K562 (cell line): Measurements from ENCODE around the gene CPA4. TPM values are rescaled to one million over a fixed set of nuclear protein-coding genes. Genes with fewer than 3 reads are reported as not detected.

Source experiments
- ARID2 ChIP-seq: fragments of 450-650 bp; IDR thresholded peaks from 2 replicates; pipeline ENCODE4 v1.6.1; 2017; ENCODE audit warnings: antibody characterized with exemption, mild to moderate bottlenecking
- E2F6 ChIP-seq, 2 experiments: IDR thresholded peaks; 2 replicates each; pipeline ENCODE4 v1.6.1; 2011; ENCODE audit warnings: borderline replicate concordance in 1 of 2, control low read depth in 1 of 2, low read depth in 1 of 2, low read length in 1 of 2, mild to moderate bottlenecking in 1 of 2, mixed read lengths in 1 of 2, moderate library complexity in 1 of 2; ENCODE audit not compliant: insufficient read depth in 1 of 2, insufficient read length in 1 of 2, poor library complexity in 1 of 2, severe bottlenecking in 1 of 2; ENCODE audit errors: extremely low read depth in 1 of 2
- ELK1 ChIP-seq: sonication (generic); formaldehyde crosslinking; IDR thresholded peaks from 2 replicates; pipeline ENCODE4 v1.8.1; 2022; ENCODE audit warnings: missing genetic modification reagents
- GATAD2B ChIP-seq: fragments of 450-650 bp; IDR thresholded peaks from 2 replicates; pipeline ENCODE4 v1.6.1; 2017; ENCODE audit warnings: mild to moderate bottlenecking, borderline replicate concordance
- HDAC6 ChIP-seq: IDR thresholded peaks from 2 replicates; pipeline ENCODE4 v1.6.1; 2012; ENCODE audit warnings: low read depth, mild to moderate bottlenecking, control low read depth, inconsistent platforms, low read length, moderate library complexity
- KLF10 ChIP-seq: fragments of 250-450 bp; sonication (Bioruptor Pico); IDR thresholded peaks from 2 replicates; pipeline ENCODE4 v1.6.1; 2021; ENCODE audit warnings: matching md5 sums
- L3MBTL2 ChIP-seq: fragments of 450-650 bp; IDR thresholded peaks from 2 replicates; pipeline ENCODE4 v1.6.1; 2016; ENCODE audit warnings: mild to moderate bottlenecking, moderate library complexity
- MYBL2 ChIP-seq, 2 experiments: fragments of 450-650 bp in 1 of 2; sonication (generic) in 1 of 2; formaldehyde crosslinking in 1 of 2; IDR thresholded peaks; 2 replicates each; pipeline versions ENCODE4 v1.6.1 to v1.8.1; 2017 to 2022; ENCODE audit warnings: borderline replicate concordance in 1 of 2, inconsistent platforms in 1 of 2, low read depth in 1 of 2, mild to moderate bottlenecking in 1 of 2, missing genetic modification reagents in 1 of 2, moderate library complexity in 1 of 2
- RBM17 ChIP-seq: fragments of 200-400 bp; formaldehyde crosslinking; IDR thresholded peaks from 2 replicates; pipeline ENCODE4 v1.6.1; 2017; ENCODE audit warnings: low read depth, mild to moderate bottlenecking, low read length, borderline replicate concordance
- SRSF1 ChIP-seq: fragments of 200-400 bp; formaldehyde crosslinking; IDR thresholded peaks from 2 replicates; pipeline ENCODE4 v1.6.1; 2017; ENCODE audit warnings: mild to moderate bottlenecking, low read depth, low read length, moderate library complexity
- ZC3H8 ChIP-seq: fragments of 450-650 bp; IDR thresholded peaks from 2 replicates; pipeline ENCODE4 v1.6.1; 2017
- ZFP36 ChIP-seq: fragments of 150-350 bp; IDR thresholded peaks from 2 replicates; pipeline ENCODE4 v1.6.1; 2018; ENCODE audit warnings: low read length, low read depth; ENCODE audit not compliant: partially characterized antibody
- ZNF232 ChIP-seq: sonication (generic); formaldehyde crosslinking; IDR thresholded peaks from 2 replicates; pipeline ENCODE4 v1.8.0; 2022; ENCODE audit warnings: mild to moderate bottlenecking, missing genetic modification reagents
- ZNF274 ChIP-seq: IDR thresholded peaks from 2 replicates; pipeline ENCODE4 v1.6.1; 2011; ENCODE audit warnings: low read depth, mild to moderate bottlenecking, low read length, moderate library complexity, borderline replicate concordance
- ZNF717 ChIP-seq: fragments of 250-450 bp; sonication (Bioruptor Pico); IDR thresholded peaks from 2 replicates; pipeline ENCODE4 v1.5.0; 2021
- polyA plus RNA-seq, 8 experiments: library from polyadenylated mRNA; depleted of rRNA in 4 of 8; stranded (reverse) in 5 of 8; unstranded in 3 of 8; fragments of >200 nt; fragmentation: Nextera tagmentation in 2 of 8; fragmentation: Illumina TruSeq in 1 of 8; extraction: Ambion mirVana in 2 of 8; extraction: Trizol in 1 of 8; gene quantifications; 2 replicates each; pipeline versions ENCODE4 v1.2.1 to v1.2.3, GENCODE V29; 2011 to 2014; ENCODE audit warnings: inconsistent platforms in 1 of 8, missing spikeins in 1 of 8
- total RNA-seq, 7 experiments: library from RNA; depleted of rRNA in 6 of 7; stranded (reverse); fragments of >200 nt in 6 of 7; fragmentation: Illumina TruSeq in 2 of 7; extraction: Trizol in 2 of 7; gene quantifications; 2 replicates each; pipeline versions ENCODE4 v1.2.1 to v1.2.3, GENCODE V29; 2011 to 2021; ENCODE audit warnings: low replicate concordance in 1 of 7

Gene CPA4
- total and polyA plus RNA-seq, 9 of the 15 experiments (the other 6 are each of a cell fraction or from before 2014, with no cell fraction given) = not detected

GRCh38 chr7:130372402-130373165 is 79.6 kb downstream of the CPA4 start (continued):
- TF ChIP-seq RBM17 (no peak), ZNF232 (CRISPR knock-in tag) (no peak), E2F6 (IDR thresholded peaks at IDR 0.05; ENCODE audit: borderline replicate concordance in 1 of 2, extremely low read depth in 1 of 2, insufficient read depth in 1 of 2, insufficient read length in 1 of 2, low read depth in 1 of 2, low read length in 1 of 2, poor library complexity in 1 of 2, severe bottlenecking in 1 of 2) (peak in 1 of 2 experiments; percentile 36), MYBL2 (IDR thresholded peaks at IDR 0.05; ENCODE audit: low read depth) (no peak), MYBL2 (CRISPR knock-in tag; IDR thresholded peaks at IDR 0.05; ENCODE audit: borderline replicate concordance) (no peak), ZNF274 (no peak), ARID2 (no peak), ELK1 (no peak), ZC3H8 (no peak), KLF10 (no peak), ZFP36 (no peak), ZNF717 (CRISPR knock-in tag) (no peak), HDAC6 (no peak), GATAD2B (no peak), L3MBTL2 (0 out of 2 replicates have a peak, but pooled peaks have one; percentile 12), SRSF1 (no peak)
- TF ChIP-seq, all 486 proteins: peak for 5

Other genes starting within 250 kb of the CPA4 start
Only the 7 nearest of the 9 such genes appear.
- gene TMEM209, start 87.8 kb upstream of the CPA4 start, total RNA-seq (2014; rRNA removed) = 36.8 and 37.9 TPM in 2 replicates
- 77.2 and 88.2 TPM in 2 replicates for gene TMEM209, start 87.8 kb upstream of the CPA4 start, total RNA-seq (2014; rRNA removed; fragmentation: Illumina TruSeq; extraction: Trizol)
- 67.3 and 75.1 TPM in 2 replicates for gene TMEM209, start 87.8 kb upstream of the CPA4 start, total RNA-seq (2015; rRNA removed; fragmentation: Illumina TruSeq; extraction: Trizol)
- 68.9 and 76.6 TPM in 2 replicates for gene TMEM209, start 87.8 kb upstream of the CPA4 start, total RNA-seq (2021)
- gene TMEM209, start 87.8 kb upstream of the CPA4 start, polyA plus RNA-seq (2011; rRNA removed) = 116 and 182 TPM in 2 replicates
- 72.4 and 88.5 TPM in 2 replicates for gene TMEM209, start 87.8 kb upstream of the CPA4 start, polyA plus RNA-seq (2014; fragmentation: Illumina TruSeq; extraction: Trizol)
- 10 to 100 TPM; 74.6 to 82.1 TPM for gene TMEM209, start 87.8 kb upstream of the CPA4 start, polyA plus RNA-seq (2014; fragmentation: Nextera tagmentation; extraction: Ambion mirVana)
- gene TMEM209, start 87.8 kb upstream of the CPA4 start, polyA plus RNA-seq (2014; rRNA removed) = 42.7 and 48.0 TPM in 2 replicates
- not detected in 2 replicates for gene SSMEM1, start 85.3 kb upstream of the CPA4 start, total RNA-seq (2014; rRNA removed)
- 0.18 and 0.32 TPM in 2 replicates for gene SSMEM1, start 85.3 kb upstream of the CPA4 start, total RNA-seq (2014; rRNA removed; fragmentation: Illumina TruSeq; extraction: Trizol)
- gene SSMEM1, start 85.3 kb upstream of the CPA4 start, total RNA-seq (2015; rRNA removed; fragmentation: Illumina TruSeq; extraction: Trizol) = not detected in 2 replicates
- 0.16 TPM in 1 of 2 replicates, not detected in the other for gene SSMEM1, start 85.3 kb upstream of the CPA4 start, total RNA-seq (2021)
- gene SSMEM1, start 85.3 kb upstream of the CPA4 start, polyA plus RNA-seq (2011; rRNA removed) = 0.12 and 0.13 TPM in 2 replicates
- 0.25 TPM in 1 of 2 replicates, not detected in the other for gene SSMEM1, start 85.3 kb upstream of the CPA4 start, polyA plus RNA-seq (2014; fragmentation: Illumina TruSeq; extraction: Trizol)
- under 1 TPM; 0.10 to 0.28 TPM for gene SSMEM1, start 85.3 kb upstream of the CPA4 start, polyA plus RNA-seq (2014; fragmentation: Nextera tagmentation; extraction: Ambion mirVana)
- gene SSMEM1, start 85.3 kb upstream of the CPA4 start, polyA plus RNA-seq (2014; rRNA removed) = not detected in 2 replicates
- gene CPA2, start 26.3 kb upstream of the CPA4 start, total RNA-seq (2014; rRNA removed) = 0.24 TPM in 1 of 2 replicates, not detected in the other
- gene CPA2, start 26.3 kb upstream of the CPA4 start, total RNA-seq (2014; rRNA removed; fragmentation: Illumina TruSeq; extraction: Trizol) = not detected in 2 replicates
- gene CPA2, start 26.3 kb upstream of the CPA4 start, total RNA-seq (2015; rRNA removed; fragmentation: Illumina TruSeq; extraction: Trizol) = not detected in 2 replicates
- 0.84 and 1.2 TPM in 2 replicates for gene CPA2, start 26.3 kb upstream of the CPA4 start, total RNA-seq (2021)
- 0.11 TPM in 1 of 2 replicates, not detected in the other for gene CPA2, start 26.3 kb upstream of the CPA4 start, polyA plus RNA-seq (2011; rRNA removed)
- 0.09 TPM in 1 of 2 replicates, not detected in the other for gene CPA2, start 26.3 kb upstream of the CPA4 start, polyA plus RNA-seq (2014; fragmentation: Illumina TruSeq; extraction: Trizol)
- under 1 TPM in 1 of 2 experiments, not detected in 1; 0.04 TPM for gene CPA2, start 26.3 kb upstream of the CPA4 start, polyA plus RNA-seq (2014; fragmentation: Nextera tagmentation; extraction: Ambion mirVana)
- 0.05 and 0.20 TPM in 2 replicates for gene CPA2, start 26.3 kb upstream of the CPA4 start, polyA plus RNA-seq (2014; rRNA removed)
- 0.16 and 0.23 TPM in 2 replicates for gene CPA5, start 51.7 kb downstream of the CPA4 start, total RNA-seq (2014; rRNA removed)
- 0.29 and 0.91 TPM in 2 replicates for gene CPA5, start 51.7 kb downstream of the CPA4 start, total RNA-seq (2014; rRNA removed; fragmentation: Illumina TruSeq; extraction: Trizol)
- gene CPA5, start 51.7 kb downstream of the CPA4 start, total RNA-seq (2015; rRNA removed; fragmentation: Illumina TruSeq; extraction: Trizol) = 0.26 and 0.94 TPM in 2 replicates
- gene CPA5, start 51.7 kb downstream of the CPA4 start, total RNA-seq (2021) = 0.18 and 0.22 TPM in 2 replicates
- gene CPA5, start 51.7 kb downstream of the CPA4 start, polyA plus RNA-seq (2011; rRNA removed) = 0.14 and 0.50 TPM in 2 replicates
- gene CPA5, start 51.7 kb downstream of the CPA4 start, polyA plus RNA-seq (2014; fragmentation: Illumina TruSeq; extraction: Trizol) = 0.24 and 1.00 TPM in 2 replicates
- gene CPA5, start 51.7 kb downstream of the CPA4 start, polyA plus RNA-seq (2014; fragmentation: Nextera tagmentation; extraction: Ambion mirVana) = 1 to 10 TPM; 1.0 to 2.4 TPM
- 0.11 and 0.13 TPM in 2 replicates for gene CPA5, start 51.7 kb downstream of the CPA4 start, polyA plus RNA-seq (2014; rRNA removed)
- not detected in 2 replicates for gene CPA1, start 87.3 kb downstream of the CPA4 start, total RNA-seq (2014; rRNA removed)
- not detected in 2 replicates for gene CPA1, start 87.3 kb downstream of the CPA4 start, total RNA-seq (2014; rRNA removed; fragmentation: Illumina TruSeq; extraction: Trizol)
- not detected in 2 replicates for gene CPA1, start 87.3 kb downstream of the CPA4 start, total RNA-seq (2015; rRNA removed; fragmentation: Illumina TruSeq; extraction: Trizol)
- gene CPA1, start 87.3 kb downstream of the CPA4 start, total RNA-seq (2021) = 6.5 and 9.7 TPM in 2 replicates
- not detected in 2 replicates for gene CPA1, start 87.3 kb downstream of the CPA4 start, polyA plus RNA-seq (2011; rRNA removed)
- gene CPA1, start 87.3 kb downstream of the CPA4 start, polyA plus RNA-seq (2014; fragmentation: Illumina TruSeq; extraction: Trizol) = not detected in 2 replicates
- not detected for gene CPA1, start 87.3 kb downstream of the CPA4 start, polyA plus RNA-seq (2014; fragmentation: Nextera tagmentation; extraction: Ambion mirVana)
- not detected in 2 replicates for gene CPA1, start 87.3 kb downstream of the CPA4 start, polyA plus RNA-seq (2014; rRNA removed)
- 1.5 and 4.2 TPM in 2 replicates for gene CEP41, start 147.9 kb downstream of the CPA4 start, total RNA-seq (2014; rRNA removed)
- gene CEP41, start 147.9 kb downstream of the CPA4 start, total RNA-seq (2014; rRNA removed; fragmentation: Illumina TruSeq; extraction: Trizol) = 4.9 and 8.0 TPM in 2 replicates
- 4.6 and 5.0 TPM in 2 replicates for gene CEP41, start 147.9 kb downstream of the CPA4 start, total RNA-seq (2015; rRNA removed; fragmentation: Illumina TruSeq; extraction: Trizol)
- 5.6 and 6.4 TPM in 2 replicates for gene CEP41, start 147.9 kb downstream of the CPA4 start, total RNA-seq (2021)
- gene CEP41, start 147.9 kb downstream of the CPA4 start, polyA plus RNA-seq (2011; rRNA removed) = 4.4 and 9.2 TPM in 2 replicates
- gene CEP41, start 147.9 kb downstream of the CPA4 start, polyA plus RNA-seq (2014; fragmentation: Illumina TruSeq; extraction: Trizol) = 8.1 and 10.9 TPM in 2 replicates
- 10 to 100 TPM; 15.3 to 15.5 TPM for gene CEP41, start 147.9 kb downstream of the CPA4 start, polyA plus RNA-seq (2014; fragmentation: Nextera tagmentation; extraction: Ambion mirVana)
- 5.8 and 7.4 TPM in 2 replicates for gene CEP41, start 147.9 kb downstream of the CPA4 start, polyA plus RNA-seq (2014; rRNA removed)
- gene MEST, start 198.9 kb downstream of the CPA4 start, total RNA-seq (2014; rRNA removed) = 0.04 and 0.14 TPM in 2 replicates
- 0.18 and 0.26 TPM in 2 replicates for gene MEST, start 198.9 kb downstream of the CPA4 start, total RNA-seq (2014; rRNA removed; fragmentation: Illumina TruSeq; extraction: Trizol)
- 0.41 TPM in 1 of 2 replicates, not detected in the other for gene MEST, start 198.9 kb downstream of the CPA4 start, total RNA-seq (2015; rRNA removed; fragmentation: Illumina TruSeq; extraction: Trizol)
- 0.62 and 1.0 TPM in 2 replicates for gene MEST, start 198.9 kb downstream of the CPA4 start, total RNA-seq (2021)
- 0.27 and 0.74 TPM in 2 replicates for gene MEST, start 198.9 kb downstream of the CPA4 start, polyA plus RNA-seq (2011; rRNA removed)
- gene MEST, start 198.9 kb downstream of the CPA4 start, polyA plus RNA-seq (2014; fragmentation: Illumina TruSeq; extraction: Trizol) = 0.34 TPM in 1 of 2 replicates, not detected in the other
- gene MEST, start 198.9 kb downstream of the CPA4 start, polyA plus RNA-seq (2014; fragmentation: Nextera tagmentation; extraction: Ambion mirVana) = under 1 TPM; 0.38 to 0.56 TPM
- gene MEST, start 198.9 kb downstream of the CPA4 start, polyA plus RNA-seq (2014; rRNA removed) = 0.04 and 0.38 TPM in 2 replicates